K562 (cell line): ENCODE results near the gene NDUFB10. TPM values are rescaled to one million over a fixed set of nuclear protein-coding genes. Genes with fewer than 3 reads are reported as not detected.
A peak's percentile ranks its signal among the peaks of the same experiment; 100 is the strongest.

Source experiments
- BRF1 ChIP-seq: IDR thresholded peaks from 3 replicates; pipeline ENCODE4 v1.6.1; 2011; ENCODE audit warnings: borderline replicate concordance, mild to moderate bottlenecking; ENCODE audit not compliant: insufficient read length; ENCODE audit errors: extremely low read depth
- CBX1 ChIP-seq: sonication (generic); IDR thresholded peaks from 2 replicates; pipeline ENCODE4 v1.6.1; 2016; ENCODE audit warnings: antibody characterized with exemption, low read depth, mild to moderate bottlenecking
- CBX2 ChIP-seq: fragments of 200-600 bp; sonication (generic); IDR thresholded peaks from one replicate; pipeline ENCODE4 v1.6.1; 2012; ENCODE audit warnings: mild to moderate bottlenecking, low read length, inconsistent platforms; ENCODE audit not compliant: insufficient read depth, poor library complexity, severe bottlenecking
- FOXA1 ChIP-seq: fragments of 450-650 bp; IDR thresholded peaks from 2 replicates; pipeline ENCODE4 v1.6.1; 2016; ENCODE audit warnings: mild to moderate bottlenecking, borderline replicate concordance
- HDAC8 ChIP-seq: fragments of 450-650 bp; IDR thresholded peaks from 2 replicates; pipeline ENCODE4 v1.6.1; 2016; ENCODE audit warnings: mild to moderate bottlenecking, missing genetic modification characterization, moderate library complexity, missing compliant biosample characterization
- IFI16 ChIP-seq: fragments of 250-450 bp; sonication (Bioruptor Pico); IDR thresholded peaks from 2 replicates; pipeline ENCODE4 v2.1.2; 2022; ENCODE audit warnings: mild to moderate bottlenecking, inconsistent platforms
- NEUROD1 ChIP-seq: fragments of 150-350 bp; IDR thresholded peaks from 2 replicates; pipeline ENCODE4 v1.6.1; 2014; ENCODE audit warnings: borderline replicate concordance, low read length, low read depth; ENCODE audit not compliant: partially characterized antibody
- NFYB ChIP-seq: IDR thresholded peaks from 2 replicates; pipeline ENCODE4 v1.6.1; 2011; ENCODE audit warnings: mild to moderate bottlenecking, moderate library complexity; ENCODE audit not compliant: insufficient read length; ENCODE audit errors: extremely low read depth
- NR2F6 ChIP-seq: fragments of 450-650 bp; formaldehyde crosslinking; IDR thresholded peaks from 2 replicates; pipeline ENCODE4 v1.4.0; 2020; ENCODE audit warnings: mild to moderate bottlenecking
- RBFOX2 ChIP-seq: fragments of 200-400 bp; formaldehyde crosslinking; IDR thresholded peaks from 2 replicates; pipeline ENCODE4 v1.6.1; 2017; ENCODE audit warnings: low read depth, mild to moderate bottlenecking, low read length, moderate library complexity
- RBM34 ChIP-seq: fragments of 200-400 bp; formaldehyde crosslinking; IDR thresholded peaks from 2 replicates; pipeline ENCODE4 v1.6.1; 2018; ENCODE audit warnings: low read length, borderline replicate concordance; ENCODE audit not compliant: insufficient read depth
- SAFB2 ChIP-seq: fragments of 200-400 bp; formaldehyde crosslinking; IDR thresholded peaks from 2 replicates; pipeline ENCODE4 v1.6.1; 2018; ENCODE audit warnings: borderline replicate concordance, low read length, low read depth, moderate library complexity; ENCODE audit not compliant: severe bottlenecking
- SAP30 ChIP-seq: fragments of 200-600 bp; sonication (generic); IDR thresholded peaks from 2 replicates; pipeline ENCODE4 v1.6.1; 2012; ENCODE audit warnings: borderline replicate concordance, low read depth, mild to moderate bottlenecking, moderate library complexity, low read length, control low read depth, inconsistent platforms; ENCODE audit not compliant: insufficient read depth, poor library complexity, severe bottlenecking
- SIN3A ChIP-seq, 2 experiments: fragments of 150-350 bp in 1 of 2; IDR thresholded peaks; 2 replicates each; pipeline ENCODE4 v1.6.1; 2011 to 2016; ENCODE audit warnings: borderline replicate concordance in 2 of 2, low read depth in 2 of 2, low read length in 2 of 2, mild to moderate bottlenecking in 2 of 2, moderate library complexity in 2 of 2; ENCODE audit not compliant: control insufficient read depth in 1 of 2
- ZNF134 ChIP-seq: fragments of 250-450 bp; sonication (Bioruptor Pico); conservative IDR thresholded peaks from 2 replicates; pipeline ENCODE4 v1.4.0; 2020
- ZNF140 ChIP-seq: fragments of 250-450 bp; sonication (Bioruptor Pico); IDR thresholded peaks from 2 replicates; pipeline ENCODE4 v1.8.0; 2021; ENCODE audit warnings: moderate library complexity, mild to moderate bottlenecking, inconsistent platforms
- ZNF583 ChIP-seq: fragments of 250-450 bp; sonication (Bioruptor Pico); IDR thresholded peaks from 2 replicates; pipeline ENCODE4 v1.4.0; 2020
- polyA plus RNA-seq, 8 experiments: library from polyadenylated mRNA; depleted of rRNA in 4 of 8; stranded (reverse) in 5 of 8; unstranded in 3 of 8; fragments of >200 nt; fragmentation: Nextera tagmentation in 2 of 8; fragmentation: Illumina TruSeq in 1 of 8; extraction: Ambion mirVana in 2 of 8; extraction: Trizol in 1 of 8; gene quantifications; 2 replicates each; pipeline versions ENCODE4 v1.2.1 to v1.2.3, GENCODE V29; 2011 to 2014; ENCODE audit warnings: inconsistent platforms in 1 of 8, missing spikeins in 1 of 8
- total RNA-seq, 7 experiments: library from RNA; depleted of rRNA in 6 of 7; stranded (reverse); fragments of >200 nt in 6 of 7; fragmentation: Illumina TruSeq in 2 of 7; extraction: Trizol in 2 of 7; gene quantifications; 2 replicates each; pipeline versions ENCODE4 v1.2.1 to v1.2.3, GENCODE V29; 2011 to 2021; ENCODE audit warnings: low replicate concordance in 1 of 7
- TF ChIP-seq, protein P1 (sequence below): sonication (generic); IDR thresholded peaks from 2 replicates; pipeline ENCODE4 v1.6.1; 2016
- TF ChIP-seq, protein P2 (sequence below), 2 experiments: fragments of 450-650 bp in 1 of 2; sonication (generic) in 1 of 2; formaldehyde crosslinking in 1 of 2; IDR thresholded peaks in 1 of 2; conservative IDR thresholded peaks in 1 of 2; 2 replicates each; pipeline versions ENCODE4 v1.6.1 to v1.8.1; 2016 to 2023; ENCODE audit warnings: mild to moderate bottlenecking in 2 of 2, moderate library complexity in 2 of 2, inconsistent platforms in 1 of 2, missing genetic modification reagents in 1 of 2
- TF ChIP-seq, protein P3 (sequence below): fragments of 450-650 bp; IDR thresholded peaks from 2 replicates; pipeline ENCODE4 v1.6.1; 2016; ENCODE audit warnings: missing biosample characterization, missing genetic modification characterization
- TF ChIP-seq, protein P4 (sequence below): fragments of 150-350 bp; conservative IDR thresholded peaks from 2 replicates; pipeline ENCODE4 v1.6.1; 2014; ENCODE audit warnings: low read length

The NDUFB10 gene
- total and polyA plus RNA-seq, 9 of the 15 experiments (the other 6 are each of a cell fraction or from before 2014, with no cell fraction given): 69.3 to 527 (median 161) TPM

DNA sequence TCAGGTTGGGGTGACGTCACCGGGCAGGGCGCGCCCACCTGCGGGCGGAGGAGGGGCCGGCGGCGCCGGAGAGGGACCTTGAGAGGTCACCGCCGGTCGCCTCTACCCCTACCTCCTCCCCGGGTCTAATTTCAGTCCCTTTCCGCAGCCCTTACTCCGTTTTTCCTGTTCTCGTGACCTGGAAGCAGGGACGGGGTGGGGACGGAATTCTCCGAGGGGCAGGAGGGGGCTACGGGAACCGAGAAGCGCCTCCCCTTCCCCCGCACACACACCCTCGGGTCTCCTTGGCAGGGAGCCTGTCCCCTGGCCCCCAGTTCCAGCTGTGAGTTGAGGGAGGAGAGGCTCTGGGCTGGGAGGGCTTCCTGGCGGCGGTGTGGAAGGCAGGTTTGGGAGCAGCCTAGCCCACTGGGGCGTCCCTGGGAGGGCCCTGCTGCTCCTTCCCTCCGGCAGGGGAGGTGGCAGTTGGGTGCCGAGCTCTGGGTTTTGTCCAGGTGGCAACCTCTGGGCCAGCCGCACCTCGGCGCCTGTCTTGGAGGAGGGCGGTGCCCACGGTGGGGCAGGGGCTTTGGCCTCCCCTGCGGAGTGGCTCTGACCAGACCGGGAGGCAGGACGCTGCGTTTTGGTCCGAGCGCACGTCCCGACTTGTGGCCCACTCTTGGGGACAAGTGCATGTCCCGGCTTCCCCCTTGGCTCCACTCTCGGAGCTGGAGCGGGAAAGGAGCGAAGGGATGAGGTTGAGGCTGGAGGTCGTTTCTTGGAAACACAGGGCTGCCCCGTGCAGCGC, 31.2 kb downstream of the NDUFB10 start (continued):
- TF ChIP-seq, protein P1, sequence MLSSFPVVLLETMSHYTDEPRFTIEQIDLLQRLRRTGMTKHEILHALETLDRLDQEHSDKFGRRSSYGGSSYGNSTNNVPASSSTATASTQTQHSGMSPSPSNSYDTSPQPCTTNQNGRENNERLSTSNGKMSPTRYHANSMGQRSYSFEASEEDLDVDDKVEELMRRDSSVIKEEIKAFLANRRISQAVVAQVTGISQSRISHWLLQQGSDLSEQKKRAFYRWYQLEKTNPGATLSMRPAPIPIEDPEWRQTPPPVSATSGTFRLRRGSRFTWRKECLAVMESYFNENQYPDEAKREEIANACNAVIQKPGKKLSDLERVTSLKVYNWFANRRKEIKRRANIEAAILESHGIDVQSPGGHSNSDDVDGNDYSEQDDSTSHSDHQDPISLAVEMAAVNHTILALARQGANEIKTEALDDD: no peak
- TF ChIP-seq SAFB2 (no peak), IFI16 (CRISPR knock-in tag) (no peak), ZNF583 (CRISPR knock-in tag) (no peak), SAP30 (no peak), NR2F6 (CRISPR knock-in tag) (no peak), BRF1 (no peak), CBX2 (no peak), CBX1 (no peak), RBM34 (no peak), RBFOX2 (peak; percentile 35; the same call in 1 of the 2 replicates), ZNF140 (CRISPR knock-in tag) (no peak), NEUROD1 (no peak), NFYB (no peak), SIN3A (IDR thresholded peaks at IDR 0.05; ENCODE audit: borderline replicate concordance in 2 of 2, control insufficient read depth in 1 of 2, low read depth in 2 of 2, low read length in 2 of 2) (no peak), HDAC8 (tag) (no peak), ZNF134 (CRISPR knock-in tag) (no peak), FOXA1 (no peak)
- TF ChIP-seq, protein P2, sequence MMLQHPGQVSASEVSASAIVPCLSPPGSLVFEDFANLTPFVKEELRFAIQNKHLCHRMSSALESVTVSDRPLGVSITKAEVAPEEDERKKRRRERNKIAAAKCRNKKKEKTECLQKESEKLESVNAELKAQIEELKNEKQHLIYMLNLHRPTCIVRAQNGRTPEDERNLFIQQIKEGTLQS (IDR thresholded peaks at IDR 0.05): peak; percentile 97
- TF ChIP-seq, protein P2 (CRISPR knock-in tag; conservative IDR thresholded peaks at IDR 0.05): no peak
- TF ChIP-seq, protein P3, sequence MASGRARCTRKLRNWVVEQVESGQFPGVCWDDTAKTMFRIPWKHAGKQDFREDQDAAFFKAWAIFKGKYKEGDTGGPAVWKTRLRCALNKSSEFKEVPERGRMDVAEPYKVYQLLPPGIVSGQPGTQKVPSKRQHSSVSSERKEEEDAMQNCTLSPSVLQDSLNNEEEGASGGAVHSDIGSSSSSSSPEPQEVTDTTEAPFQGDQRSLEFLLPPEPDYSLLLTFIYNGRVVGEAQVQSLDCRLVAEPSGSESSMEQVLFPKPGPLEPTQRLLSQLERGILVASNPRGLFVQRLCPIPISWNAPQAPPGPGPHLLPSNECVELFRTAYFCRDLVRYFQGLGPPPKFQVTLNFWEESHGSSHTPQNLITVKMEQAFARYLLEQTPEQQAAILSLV: no peak
- TF ChIP-seq, protein P4, sequence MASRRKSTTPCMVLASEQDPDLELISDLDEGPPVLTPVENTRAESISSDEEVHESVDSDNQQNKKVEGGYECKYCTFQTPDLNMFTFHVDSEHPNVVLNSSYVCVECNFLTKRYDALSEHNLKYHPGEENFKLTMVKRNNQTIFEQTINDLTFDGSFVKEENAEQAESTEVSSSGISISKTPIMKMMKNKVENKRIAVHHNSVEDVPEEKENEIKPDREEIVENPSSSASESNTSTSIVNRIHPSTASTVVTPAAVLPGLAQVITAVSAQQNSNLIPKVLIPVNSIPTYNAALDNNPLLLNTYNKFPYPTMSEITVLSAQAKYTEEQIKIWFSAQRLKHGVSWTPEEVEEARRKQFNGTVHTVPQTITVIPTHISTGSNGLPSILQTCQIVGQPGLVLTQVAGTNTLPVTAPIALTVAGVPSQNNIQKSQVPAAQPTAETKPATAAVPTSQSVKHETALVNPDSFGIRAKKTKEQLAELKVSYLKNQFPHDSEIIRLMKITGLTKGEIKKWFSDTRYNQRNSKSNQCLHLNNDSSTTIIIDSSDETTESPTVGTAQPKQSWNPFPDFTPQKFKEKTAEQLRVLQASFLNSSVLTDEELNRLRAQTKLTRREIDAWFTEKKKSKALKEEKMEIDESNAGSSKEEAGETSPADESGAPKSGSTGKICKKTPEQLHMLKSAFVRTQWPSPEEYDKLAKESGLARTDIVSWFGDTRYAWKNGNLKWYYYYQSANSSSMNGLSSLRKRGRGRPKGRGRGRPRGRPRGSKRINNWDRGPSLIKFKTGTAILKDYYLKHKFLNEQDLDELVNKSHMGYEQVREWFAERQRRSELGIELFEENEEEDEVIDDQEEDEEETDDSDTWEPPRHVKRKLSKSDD: no peak
